Skin epidermis (tissue), 12 donors: ENCODE results near the gene CNTNAP2.

Experiments
- H3K27ac ChIP-seq, 21 experiments: fragments of 200-600 bp; sonication (generic) in 11 of 21; one replicate each; pipeline ENCODE4 v1.5.0; 2020; ENCODE audit warnings: mild to moderate bottlenecking in 3 of 21, inconsistent platforms in 2 of 21, moderate library complexity in 2 of 21
- H3K4me3 ChIP-seq, 7 experiments: fragments of 200-600 bp; sonication (generic) in 2 of 7; one replicate each; pipeline ENCODE4 v1.5.0; 2020; ENCODE audit warnings: inconsistent platforms in 2 of 7, mild to moderate bottlenecking in 2 of 7, moderate library complexity in 1 of 7

Gene CNTNAP2

GRCh38 chr7:146722986-146723385, 606.4 kb downstream of the CNTNAP2 start:
- H3K4me3 ChIP-seq: no peak overlapping the region
- H3K27ac ChIP-seq: no peak overlapping the region

GRCh38 chr7:146725520-146725919, 608.9 kb downstream of the CNTNAP2 start:
- H3K4me3 ChIP-seq: no peak overlapping the region
- no peak overlapping the region for H3K27ac ChIP-seq

- Histone ChIP-seq H3K27ac (no peak overlapping the region), H3K4me3 (no peak overlapping the region)
Observed at GRCh38 chr7:146728141-146728540, 611.5 kb downstream of the CNTNAP2 start.

- no peak overlapping the region for H3K4me3 ChIP-seq
- no peak overlapping the region for H3K27ac ChIP-seq
Observed at GRCh38 chr7:146728611-146729010, 612.0 kb downstream of the CNTNAP2 start.

- no peak overlapping the region for H3K4me3 ChIP-seq
- no peak overlapping the region for H3K27ac ChIP-seq
Observed at GRCh38 chr7:146731185-146731584, 614.6 kb downstream of the CNTNAP2 start.

GRCh38 chr7:146735992-146736391, 619.4 kb downstream of the CNTNAP2 start:
- Histone ChIP-seq H3K4me3 (no peak overlapping the region), H3K27ac (no peak overlapping the region)

- no peak overlapping the region for H3K27ac ChIP-seq
- H3K4me3 ChIP-seq: no peak overlapping the region
Observed at GRCh38 chr7:146736446-146737190, 620.0 kb downstream of the CNTNAP2 start.

- no peak overlapping the region for H3K27ac ChIP-seq
- H3K4me3 ChIP-seq: no peak overlapping the region
Observed at GRCh38 chr7:146740039-146740438, 623.4 kb downstream of the CNTNAP2 start.

- H3K27ac ChIP-seq: no peak overlapping the region
- no peak overlapping the region for H3K4me3 ChIP-seq
Observed at GRCh38 chr7:146741911-146742310, 625.3 kb downstream of the CNTNAP2 start.

GRCh38 chr7:146754385-146754784, 637.8 kb downstream of the CNTNAP2 start:
- H3K27ac ChIP-seq: no peak overlapping the region

GRCh38 chr7:146755585-146755984, 639.0 kb downstream of the CNTNAP2 start:
- H3K27ac ChIP-seq: no peak overlapping the region
- no peak overlapping the region for H3K4me3 ChIP-seq

More at GRCh38 chr7:146754385-146754784, 637.8 kb downstream of the CNTNAP2 start:
- H3K4me3 ChIP-seq: no peak overlapping the region

- Histone ChIP-seq H3K27ac (no peak overlapping the region), H3K4me3 (no peak overlapping the region)
Observed at GRCh38 chr7:146764458-146764857, 647.9 kb downstream of the CNTNAP2 start.

GRCh38 chr7:146768957-146769356, 652.4 kb downstream of the CNTNAP2 start:
- H3K4me3 ChIP-seq: no peak overlapping the region

GRCh38 chr7:146772601-146773000, 656.0 kb downstream of the CNTNAP2 start:
- Histone ChIP-seq H3K27ac (no peak overlapping the region), H3K4me3 (no peak overlapping the region)

More at GRCh38 chr7:146768957-146769356, 652.4 kb downstream of the CNTNAP2 start:
- no peak overlapping the region for H3K27ac ChIP-seq

- Histone ChIP-seq H3K4me3 (no peak overlapping the region), H3K27ac (no peak overlapping the region)
Observed at GRCh38 chr7:146773506-146773905, 656.9 kb downstream of the CNTNAP2 start.

GRCh38 chr7:146781352-146782116, 664.9 kb downstream of the CNTNAP2 start:
- no peak overlapping the region for H3K27ac ChIP-seq
- H3K4me3 ChIP-seq: no peak overlapping the region

- H3K27ac ChIP-seq: no peak overlapping the region
- no peak overlapping the region for H3K4me3 ChIP-seq
Observed at GRCh38 chr7:146787266-146787665, 670.7 kb downstream of the CNTNAP2 start.

GRCh38 chr7:146788008-146788407, 671.4 kb downstream of the CNTNAP2 start:
- no peak overlapping the region for H3K4me3 ChIP-seq
- no peak overlapping the region for H3K27ac ChIP-seq

- Histone ChIP-seq H3K4me3 (no peak overlapping the region), H3K27ac (no peak overlapping the region)
Observed at GRCh38 chr7:146791344-146792285, 675.0 kb downstream of the CNTNAP2 start.

GRCh38 chr7:146804620-146805019, 688.0 kb downstream of the CNTNAP2 start:
- no peak overlapping the region for H3K4me3 ChIP-seq
- H3K27ac ChIP-seq: no peak overlapping the region
